Uterus (tissue), 4 donors: Measurements from ENCODE around the gene MTG1. TPM values are rescaled to one million over a fixed set of nuclear protein-coding genes. Genes with fewer than 3 reads are reported as not detected.
"Not testable (repeated sequence)": the region's sequence is repeated elsewhere in the genome, so short reads cannot be mapped to it uniquely, and the experiment has no call there.

ENCODE experiments used
- DNase-seq, 2 donors: peaks; one replicate each; pipeline ENCODE4 v3.0.0-alpha.2; 2019 to 2020
- H3K27ac ChIP-seq, 2 donors: fragments of 200-600 bp; sonication (generic); 1 replicate in 1 of 2; 2 replicates in 1 of 2; pipeline ENCODE4 v1.5.1; 2016 to 2018
- H3K27me3 ChIP-seq, 2 donors: fragments of 200-600 bp; sonication (generic); one replicate each; pipeline ENCODE4 v1.5.1; 2018 to 2019; ENCODE audit warnings: control low read depth in 1 of 2
- H3K36me3 ChIP-seq, 2 donors: fragments of 200-600 bp; sonication (generic); one replicate each; pipeline ENCODE4 v1.5.1; 2019; ENCODE audit warnings: control low read depth in 1 of 2
- H3K4me1 ChIP-seq, 2 donors: fragments of 200-600 bp; sonication (generic); one replicate each; pipeline ENCODE4 v1.5.1; 2018 to 2019; ENCODE audit warnings: control low read depth in 1 of 2
- H3K4me3 ChIP-seq, 2 donors: fragments of 200-600 bp; sonication (generic); 1 replicate in 1 of 2; 2 replicates in 1 of 2; pipeline ENCODE4 v1.5.1; 2018 to 2019; ENCODE audit warnings: mild to moderate bottlenecking in 1 of 2
- H3K9me3 ChIP-seq, 2 donors: fragments of 200-600 bp; sonication (generic); one replicate each; pipeline ENCODE4 v1.5.1; 2019; ENCODE audit warnings: control low read depth in 1 of 2
- POLR2A ChIP-seq, 2 donors: fragments of 450-650 bp; IDR thresholded peaks; one replicate each; pipeline ENCODE4 v1.6.1; 2016; ENCODE audit warnings: antibody characterized with exemption in 2 of 2, mild to moderate bottlenecking in 1 of 2, moderate library complexity in 1 of 2
- intact Hi-C: fragments of 100-400 bp; cut with DNase I; formaldehyde crosslinking; loops from one replicate; pipeline ENCODE4 v1.15.1; 2023; ENCODE audit warnings: low total_unique reads
- total RNA-seq, 4 donors: library from RNA; depleted of rRNA in 3 of 4; stranded (reverse); fragments of >200 nt in 3 of 4; gene quantifications; one replicate each; pipeline versions ENCODE4 v1.1.0 to v1.2.4, GENCODE V29; 2014 to 2023
- TF ChIP-seq, protein P1 (sequence below), 4 experiments: fragments of 200-600 bp in 2 of 4; fragments of 450-650 bp in 2 of 4; sonication (generic) in 2 of 4; IDR thresholded peaks; one replicate each; pipeline ENCODE4 v1.5.1; 2016 to 2019; ENCODE audit warnings: antibody characterized with exemption in 4 of 4, mild to moderate bottlenecking in 2 of 4, moderate library complexity in 1 of 4
- donor health status: DM: yes; HTN: yes; CAD: no.

MTG1 gene
- total RNA-seq, 4 donors from 2014 or later = 14.6 to 50.1 (median 32.6) TPM

DNA sequence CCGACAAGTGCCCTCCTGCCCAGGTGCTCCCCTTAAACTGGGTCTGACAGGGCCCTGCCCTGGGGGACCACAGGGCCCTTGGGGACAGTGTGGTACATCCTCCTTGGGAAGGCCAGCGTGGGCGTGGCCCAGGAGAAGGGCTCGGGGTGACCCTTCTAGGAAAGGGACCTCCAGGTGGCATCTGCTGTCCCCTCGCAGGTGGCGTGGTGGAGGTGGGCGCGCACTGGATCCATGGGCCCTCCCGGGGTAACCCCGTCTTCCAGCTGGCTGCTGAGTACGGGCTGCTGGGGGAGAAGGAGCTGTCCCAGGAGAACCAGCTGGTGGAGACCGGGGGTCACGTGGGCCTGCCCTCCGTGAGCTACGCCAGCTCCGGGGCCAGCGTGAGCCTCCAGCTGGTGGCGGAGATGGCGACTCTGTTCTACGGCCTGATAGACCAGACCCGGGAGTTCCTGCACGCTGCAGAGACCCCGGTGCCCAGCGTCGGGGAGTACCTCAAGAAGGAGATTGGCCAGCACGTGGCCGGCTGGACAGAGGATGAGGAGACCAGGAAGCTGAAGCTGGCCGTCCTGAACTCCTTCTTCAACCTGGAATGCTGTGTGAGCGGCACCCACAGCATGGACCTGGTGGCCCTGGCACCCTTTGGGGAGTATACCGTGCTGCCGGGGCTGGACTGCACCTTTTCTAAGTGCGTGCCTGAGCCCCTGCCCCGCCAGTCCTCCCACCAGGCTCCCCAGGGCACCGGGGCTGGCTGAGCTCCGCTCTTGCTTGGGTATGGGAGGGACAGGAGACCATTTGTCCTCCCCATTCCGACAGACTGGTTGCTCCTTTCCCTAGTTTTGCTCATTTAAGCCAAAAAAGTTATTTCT lies 13.9 kb upstream of the MTG1 start:
- peaks cover 0 to 4% of the 10 kb centered on the region in 2 donors for H3K4me1 ChIP-seq
- peak; percentile 31 to 35 for DNase-seq
- no peaks in the 10 kb centered on the region for H3K36me3 ChIP-seq
- peak overlapping the region; percentile 44 to 79 for H3K27ac ChIP-seq
- no peak for TF ChIP-seq POLR2A (IDR thresholded peaks at IDR 0.05)
- TF ChIP-seq, protein P1, sequence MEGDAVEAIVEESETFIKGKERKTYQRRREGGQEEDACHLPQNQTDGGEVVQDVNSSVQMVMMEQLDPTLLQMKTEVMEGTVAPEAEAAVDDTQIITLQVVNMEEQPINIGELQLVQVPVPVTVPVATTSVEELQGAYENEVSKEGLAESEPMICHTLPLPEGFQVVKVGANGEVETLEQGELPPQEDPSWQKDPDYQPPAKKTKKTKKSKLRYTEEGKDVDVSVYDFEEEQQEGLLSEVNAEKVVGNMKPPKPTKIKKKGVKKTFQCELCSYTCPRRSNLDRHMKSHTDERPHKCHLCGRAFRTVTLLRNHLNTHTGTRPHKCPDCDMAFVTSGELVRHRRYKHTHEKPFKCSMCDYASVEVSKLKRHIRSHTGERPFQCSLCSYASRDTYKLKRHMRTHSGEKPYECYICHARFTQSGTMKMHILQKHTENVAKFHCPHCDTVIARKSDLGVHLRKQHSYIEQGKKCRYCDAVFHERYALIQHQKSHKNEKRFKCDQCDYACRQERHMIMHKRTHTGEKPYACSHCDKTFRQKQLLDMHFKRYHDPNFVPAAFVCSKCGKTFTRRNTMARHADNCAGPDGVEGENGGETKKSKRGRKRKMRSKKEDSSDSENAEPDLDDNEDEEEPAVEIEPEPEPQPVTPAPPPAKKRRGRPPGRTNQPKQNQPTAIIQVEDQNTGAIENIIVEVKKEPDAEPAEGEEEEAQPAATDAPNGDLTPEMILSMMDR (IDR thresholded peaks at IDR 0.05) = no peak
- H3K27me3 ChIP-seq = no peaks in the 10 kb centered on the region
- H3K9me3 ChIP-seq = no peaks in the 10 kb centered on the region
- intact Hi-C loops = no loop called here
- peak overlapping the region; percentile 39 to 60 for H3K4me3 ChIP-seq

DNA sequence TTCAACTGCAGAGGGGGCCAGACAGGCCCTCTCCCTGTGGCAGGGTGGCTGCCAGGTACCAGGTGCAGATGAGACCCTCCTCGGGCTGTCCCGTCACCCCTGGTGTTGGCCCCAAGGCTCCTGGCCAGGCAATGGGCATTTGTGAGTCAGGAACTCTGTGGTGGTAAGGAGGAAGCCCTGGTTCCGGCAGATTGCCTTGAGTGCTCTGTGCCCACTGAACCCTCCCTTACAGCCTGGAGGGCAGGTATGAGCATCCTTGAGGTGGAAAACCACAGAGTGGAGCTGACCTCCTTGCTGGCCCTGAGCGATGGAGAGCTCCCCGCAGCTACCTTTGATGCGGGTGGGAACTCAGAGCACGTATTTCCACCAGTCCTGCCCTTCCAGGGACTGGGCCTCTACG lies 12.9 kb upstream of the MTG1 start:
- Histone ChIP-seq H3K4me1 (peaks cover 0 to 4% of the 10 kb centered on the region in 2 donors), H3K36me3 (no peaks in the 10 kb centered on the region), H3K4me3 (no peak overlapping the region), H3K9me3 (no peaks in the 10 kb centered on the region), H3K27me3 (no peaks in the 10 kb centered on the region), H3K27ac (no peak overlapping the region)
- TF ChIP-seq, protein P1 (IDR thresholded peaks at IDR 0.05) = no peak
- TF ChIP-seq POLR2A (IDR thresholded peaks at IDR 0.05) = no peak
- intact Hi-C loops = no loop called here
- DNase-seq = no peak

DNA sequence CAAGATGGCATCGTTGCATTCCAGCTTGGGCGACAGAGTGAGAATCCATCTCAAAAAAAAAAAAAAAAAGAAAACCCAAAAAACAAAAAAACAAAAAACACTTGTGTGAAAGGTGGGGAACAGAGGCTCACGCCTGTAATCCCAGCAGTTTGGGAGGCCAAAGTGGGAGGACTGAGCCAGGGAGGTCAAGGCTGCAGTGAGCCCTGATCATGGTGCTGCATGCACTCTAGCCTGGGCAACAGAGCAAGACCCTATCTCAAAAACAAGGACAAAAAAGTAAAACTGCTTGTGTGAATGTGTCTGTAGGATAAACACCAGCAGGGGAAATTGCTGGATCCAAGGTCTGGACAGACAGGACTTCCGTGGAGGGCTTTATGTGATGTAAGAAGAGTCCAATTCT lies 10.4 kb upstream of the MTG1 start:
- DNase-seq = no peak
- H3K9me3 ChIP-seq = no peaks in the 10 kb centered on the region
- no peaks in the 10 kb centered on the region for H3K4me1 ChIP-seq
- no peaks in the 10 kb centered on the region for H3K36me3 ChIP-seq
- no peak overlapping the region for H3K27ac ChIP-seq
- TF ChIP-seq, protein P1 (IDR thresholded peaks at IDR 0.05) = no peak
- H3K4me3 ChIP-seq = no peak overlapping the region
- intact Hi-C loops = no loop called here
- no peaks in the 10 kb centered on the region for H3K27me3 ChIP-seq

DNA sequence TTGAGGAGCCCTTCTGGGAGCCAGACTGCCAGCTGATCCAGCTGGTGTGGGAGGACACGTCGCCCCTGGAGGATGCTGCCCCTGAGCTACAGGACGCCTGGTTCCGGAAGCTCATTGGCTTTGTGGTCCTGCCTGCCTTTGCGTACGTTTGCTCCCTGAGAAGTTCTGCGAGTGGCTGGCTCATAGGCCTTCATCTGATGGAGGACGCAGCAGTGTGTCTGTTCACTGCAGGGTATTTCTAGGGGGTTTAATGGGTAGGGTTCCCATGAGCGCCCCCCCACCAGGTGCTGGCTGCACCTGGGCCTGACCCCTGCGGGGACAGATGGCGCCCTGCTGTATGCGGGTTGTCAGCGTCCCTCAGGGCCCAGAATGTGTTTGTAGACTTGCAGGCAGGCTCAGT lies 9.9 kb upstream of the MTG1 start:
- intact Hi-C loops = no loop called here
- H3K9me3 ChIP-seq = no peaks in the 10 kb centered on the region
- no peak overlapping the region for H3K4me3 ChIP-seq
- H3K4me1 ChIP-seq = no peaks in the 10 kb centered on the region
- no peak for DNase-seq
- no peaks in the 10 kb centered on the region for H3K36me3 ChIP-seq
- TF ChIP-seq, protein P1 (IDR thresholded peaks at IDR 0.05) = no peak
- no peak for TF ChIP-seq POLR2A (IDR thresholded peaks at IDR 0.05)
- H3K27ac ChIP-seq = no peak overlapping the region
- no peaks in the 10 kb centered on the region for H3K27me3 ChIP-seq

DNA sequence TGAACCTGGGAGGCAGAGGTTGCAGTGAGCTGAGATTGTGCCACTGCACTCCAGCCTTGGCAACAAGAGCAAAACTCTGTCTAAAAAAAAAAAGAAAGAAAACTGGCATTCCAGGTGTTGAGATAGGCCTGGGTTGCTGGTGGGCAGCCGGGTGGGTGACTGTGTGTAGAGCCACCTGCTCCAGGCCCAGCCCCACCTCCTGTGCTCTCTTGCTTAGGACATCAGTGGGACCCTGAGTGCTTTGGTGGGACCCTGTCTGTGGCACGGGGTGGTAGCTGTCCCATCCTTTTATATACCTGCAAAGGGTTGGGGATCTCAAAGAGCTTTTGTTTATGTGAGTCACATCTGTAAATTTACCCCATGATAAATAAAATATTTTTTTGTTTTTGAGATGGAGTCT lies 8.7 kb upstream of the MTG1 start:
- no peaks in the 10 kb centered on the region for H3K9me3 ChIP-seq
- H3K36me3 ChIP-seq = no peaks in the 10 kb centered on the region
- H3K27me3 ChIP-seq = no peaks in the 10 kb centered on the region
- TF ChIP-seq, protein P1 (IDR thresholded peaks at IDR 0.05) = no peak
- TF ChIP-seq POLR2A (IDR thresholded peaks at IDR 0.05) = no peak
- H3K4me3 ChIP-seq = no peak overlapping the region
- intact Hi-C loops = no loop called here
- H3K27ac ChIP-seq = no peak overlapping the region
- no peak for DNase-seq
- H3K4me1 ChIP-seq = no peaks in the 10 kb centered on the region

DNA sequence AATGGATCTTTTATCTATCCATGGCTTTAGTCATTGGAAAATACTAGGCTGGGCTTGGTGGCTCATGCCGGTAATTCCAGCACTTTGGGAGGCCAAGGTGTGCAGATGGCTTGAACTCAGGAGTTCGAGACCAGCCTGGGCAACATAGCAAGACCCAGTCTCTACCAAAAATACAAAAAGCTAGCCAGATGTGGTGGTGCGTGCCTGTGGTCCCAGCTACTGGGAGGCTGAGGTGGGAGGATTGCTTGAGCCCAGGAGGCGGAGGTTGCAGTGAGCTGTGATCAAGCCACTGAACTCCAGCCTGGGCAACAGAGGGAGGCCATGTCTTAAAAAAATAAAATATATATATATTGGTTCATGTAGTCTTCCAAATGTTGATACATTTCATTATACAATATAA lies 7.0 kb upstream of the MTG1 start:
- H3K4me3 ChIP-seq, H3K4me1 ChIP-seq, H3K27ac ChIP-seq, DNase-seq, intact Hi-C loops, H3K27me3 ChIP-seq, H3K36me3 ChIP-seq, H3K9me3 ChIP-seq: not testable (repeated sequence)
